Activated naive CD8-positive, alpha-beta T cell treated with anti-CD3 and anti-CD28 coated beads, Interleukin-2, amount 50 U/mL, for 16 hours (primary cell): ENCODE results near the gene FAM193A.
A peak's percentile ranks its signal among the peaks of the same experiment; 100 is the strongest.
"Not testable (repeated sequence)": the region's sequence is repeated elsewhere in the genome, so short reads cannot be mapped to it uniquely, and the experiment has no call there.

ENCODE experiments used
- DNase-seq: peaks from one replicate; pipeline ENCODE4 v3.0.0-alpha.2; 2020; ENCODE audit warnings: low read depth, low spot score

FAM193A gene

DNA sequence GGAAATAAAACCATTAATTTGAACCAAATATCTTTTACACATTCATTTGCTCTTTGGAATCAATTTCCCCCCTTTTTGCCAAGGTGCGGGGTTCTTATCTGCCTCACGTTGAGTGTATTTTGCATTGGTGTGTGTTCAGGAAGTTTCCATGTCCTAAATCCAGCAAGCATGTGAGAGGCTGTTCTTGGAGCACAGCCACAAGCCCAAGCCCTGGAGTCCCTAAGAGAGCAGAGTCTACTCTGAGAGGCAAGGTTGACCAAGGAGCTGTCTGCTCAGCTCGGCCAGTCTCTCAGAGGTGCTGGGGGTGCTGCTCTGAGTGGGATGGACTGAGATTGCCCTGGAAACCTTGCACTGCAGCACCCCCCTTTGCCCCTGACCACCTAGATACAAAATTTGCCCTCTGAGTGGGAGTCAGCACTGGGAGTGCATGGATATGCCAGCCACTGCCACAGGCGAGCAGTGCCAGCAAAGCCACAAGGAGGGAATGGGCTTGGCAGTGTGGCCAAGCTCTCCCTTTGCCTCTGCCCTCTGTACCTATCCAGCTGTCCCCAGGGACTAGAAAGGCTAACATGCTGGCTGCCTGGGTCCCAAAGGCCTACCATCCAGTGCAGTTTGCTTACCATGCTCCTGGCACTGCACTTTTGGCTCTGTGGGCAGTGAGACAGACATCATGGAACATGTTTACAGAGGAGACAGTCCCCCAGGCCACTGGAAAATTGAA, 20.5 kb upstream of the FAM193A start:
- no peak for DNase-seq

DNA sequence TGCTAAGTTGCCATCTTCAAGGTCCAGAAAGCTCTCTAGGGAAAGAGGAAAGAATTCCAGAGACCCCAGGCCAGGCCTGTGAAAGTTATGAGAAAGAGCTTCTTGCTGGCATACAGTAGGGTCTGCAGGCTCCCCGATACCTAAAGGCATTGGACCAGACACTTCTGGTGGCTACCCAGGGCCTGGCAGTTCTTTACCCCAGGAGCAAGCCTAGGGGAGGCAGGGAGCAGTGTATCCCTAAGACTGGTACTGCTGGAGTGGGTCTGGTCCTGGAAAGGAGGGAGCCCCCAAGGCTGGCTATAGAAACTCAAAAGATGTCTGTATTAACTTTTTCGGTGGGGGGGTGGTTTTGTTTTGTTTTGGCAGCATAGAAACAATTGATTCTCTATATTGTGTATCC, 19.8 kb upstream of the FAM193A start:
- DNase-seq: no peak

DNA sequence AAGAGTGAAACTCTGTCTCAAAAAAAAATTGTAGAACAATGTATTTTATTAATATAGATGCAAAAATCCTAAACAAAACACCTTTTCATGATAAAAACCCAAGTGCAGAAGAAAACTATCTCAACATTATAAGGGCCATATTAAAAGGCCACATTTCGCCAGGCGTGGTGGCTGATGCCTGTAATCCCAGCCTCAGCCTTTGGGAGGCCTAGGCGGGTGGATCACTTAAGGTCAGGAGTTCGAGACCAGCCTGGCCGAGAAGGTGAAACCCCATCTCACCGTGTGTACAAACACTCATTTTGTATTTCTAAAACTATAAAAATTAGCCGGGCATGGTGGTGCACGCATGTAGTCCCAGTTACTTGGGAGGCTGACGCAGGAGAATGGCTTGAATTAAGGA, 9.9 kb upstream of the FAM193A start:
- DNase-seq: no peak

- no peak for DNase-seq
Observed at GRCh38 chr4:2534904-2535375, 1.5 kb upstream of the FAM193A start.

DNA sequence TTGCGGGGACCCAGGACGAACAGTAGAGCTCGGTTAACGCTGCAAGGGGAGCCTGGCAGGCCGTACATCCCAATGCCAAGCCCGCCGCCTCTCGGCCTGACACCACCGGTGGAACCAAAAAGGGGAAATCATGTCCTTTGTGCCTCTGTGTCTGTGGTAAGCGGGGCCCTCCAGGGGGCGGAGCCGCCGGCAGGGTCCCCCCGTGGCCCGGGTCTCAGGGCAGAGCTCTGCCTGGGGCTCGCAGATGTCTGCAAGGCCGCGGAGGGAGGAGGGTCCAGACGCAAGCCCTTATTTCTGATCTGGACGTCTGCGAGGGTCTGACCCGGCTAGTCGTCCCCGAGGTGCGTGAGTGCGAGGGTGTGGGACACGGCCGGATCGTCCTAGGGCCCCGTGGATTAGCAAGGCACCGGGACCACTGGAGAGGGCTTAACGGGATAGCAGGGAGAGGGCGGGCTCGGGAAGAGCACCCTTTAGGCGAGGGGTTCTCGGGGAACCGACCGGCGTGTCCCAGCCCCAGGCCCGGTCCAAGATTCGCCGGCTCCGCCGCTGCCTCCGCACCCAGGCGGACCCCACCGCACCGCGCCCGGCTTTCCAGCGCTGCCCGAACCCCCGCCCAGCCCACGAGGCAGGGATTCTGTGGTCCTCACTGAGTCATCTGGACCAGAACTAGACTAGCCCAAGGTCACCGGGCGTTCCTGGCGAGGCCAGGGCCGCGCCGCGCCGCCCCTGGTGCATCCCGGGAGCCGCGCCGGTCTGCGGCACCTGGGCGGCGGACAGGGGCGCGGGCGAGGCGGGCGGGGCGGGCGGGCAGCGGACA, 863 bp upstream of the FAM193A start:
- no peak for DNase-seq

GRCh38 chr4:2537011-2537830, 774 bp downstream of the FAM193A start:
- no peak for DNase-seq

GRCh38 chr4:2543580-2544191, 7.2 kb downstream of the FAM193A start:
- DNase-seq: not testable (repeated sequence)

- no peak for DNase-seq
Observed at GRCh38 chr4:2545321-2546013, 9.0 kb downstream of the FAM193A start.

DNA sequence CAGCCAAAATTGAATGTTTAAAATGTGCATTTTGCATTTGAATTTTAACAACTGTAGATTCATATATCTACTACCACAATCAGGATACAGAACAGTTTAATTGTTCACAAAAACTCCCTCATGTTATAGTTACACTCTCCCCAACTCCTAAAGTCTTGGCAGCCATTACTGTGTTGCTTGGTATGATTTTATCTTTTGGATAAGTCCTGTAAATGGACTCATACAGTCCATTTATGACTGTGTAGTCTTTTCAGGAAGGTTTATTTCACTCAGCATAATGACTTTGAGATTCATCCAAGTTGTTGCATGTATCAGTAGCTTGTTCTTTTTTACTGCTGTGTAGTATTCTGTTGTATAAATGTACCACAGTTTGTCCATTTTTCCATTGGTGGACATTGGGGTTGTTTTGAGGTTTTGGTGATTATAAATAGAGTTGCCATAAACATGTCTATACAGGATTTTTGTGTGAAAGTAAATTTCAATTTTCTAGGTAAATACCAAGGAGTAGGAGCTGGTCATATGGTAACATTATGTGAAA, 9.9 kb downstream of the FAM193A start:
- DNase-seq: no peak

- DNase-seq: not testable (repeated sequence)
Observed at GRCh38 chr4:2546961-2547691, 10.7 kb downstream of the FAM193A start.

DNA sequence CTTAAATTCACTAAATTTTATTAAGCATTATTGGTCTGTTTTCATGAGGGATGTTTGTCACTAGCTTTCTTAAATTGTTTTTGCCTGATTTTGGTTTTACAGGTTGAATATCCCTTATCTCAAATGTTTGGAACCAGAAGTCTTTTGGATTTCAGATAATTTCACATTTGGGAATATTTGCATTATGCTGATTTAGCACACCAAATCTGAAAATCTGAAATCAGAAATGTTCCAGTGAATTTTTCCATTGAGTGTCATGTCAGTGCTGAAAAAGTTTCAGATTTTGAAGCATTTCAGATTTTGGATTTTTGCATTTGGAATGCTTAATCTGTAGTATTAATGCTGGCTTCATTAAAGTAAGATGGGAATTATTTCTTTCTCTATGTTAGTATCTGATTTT, 14.7 kb downstream of the FAM193A start:
- no peak for DNase-seq

DNA sequence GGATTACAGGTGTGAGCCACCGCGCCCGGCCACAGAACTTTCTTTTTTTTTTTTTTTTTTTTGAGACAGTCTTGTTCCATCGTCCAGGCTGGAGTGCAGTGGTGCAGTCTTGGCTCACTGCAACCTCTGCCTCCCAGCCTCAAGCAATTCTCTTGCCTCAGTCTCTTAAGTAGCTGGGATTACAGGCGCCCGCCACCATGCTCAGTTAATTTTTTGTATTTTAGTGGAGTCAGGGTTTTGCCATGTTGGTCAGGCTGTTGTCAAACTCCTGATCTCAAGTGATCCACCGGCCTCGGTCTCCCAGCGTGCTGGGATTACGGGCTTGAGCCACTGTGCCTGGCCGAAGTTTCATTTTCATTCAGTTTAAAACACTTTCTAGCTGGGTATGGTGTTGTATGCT, 16.4 kb downstream of the FAM193A start:
- DNase-seq: no peak

DNA sequence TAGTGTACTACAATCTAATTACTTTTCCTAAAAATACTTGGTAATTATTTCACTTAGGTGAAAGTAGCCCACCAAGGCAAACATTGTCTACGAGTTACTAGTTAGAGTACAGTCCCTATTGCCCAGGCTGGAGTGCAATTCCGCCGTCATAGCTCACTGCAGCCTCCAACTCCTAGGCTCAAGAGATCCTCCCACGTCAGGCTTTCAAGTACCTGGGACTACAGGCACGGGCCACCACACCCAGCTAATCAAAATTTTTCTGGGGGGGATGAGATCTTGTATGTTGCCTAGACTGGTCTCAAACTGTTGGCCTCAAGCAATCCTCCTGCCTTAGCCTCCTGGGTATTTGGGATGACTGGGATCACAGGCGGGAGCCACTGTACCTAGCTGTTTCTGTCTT, 21.9 kb downstream of the FAM193A start:
- no peak for DNase-seq

- no peak for DNase-seq
Observed at GRCh38 chr4:2560167-2560566, 23.7 kb downstream of the FAM193A start.

GRCh38 chr4:2565533-2565932, 29.1 kb downstream of the FAM193A start:
- no peak for DNase-seq

DNA sequence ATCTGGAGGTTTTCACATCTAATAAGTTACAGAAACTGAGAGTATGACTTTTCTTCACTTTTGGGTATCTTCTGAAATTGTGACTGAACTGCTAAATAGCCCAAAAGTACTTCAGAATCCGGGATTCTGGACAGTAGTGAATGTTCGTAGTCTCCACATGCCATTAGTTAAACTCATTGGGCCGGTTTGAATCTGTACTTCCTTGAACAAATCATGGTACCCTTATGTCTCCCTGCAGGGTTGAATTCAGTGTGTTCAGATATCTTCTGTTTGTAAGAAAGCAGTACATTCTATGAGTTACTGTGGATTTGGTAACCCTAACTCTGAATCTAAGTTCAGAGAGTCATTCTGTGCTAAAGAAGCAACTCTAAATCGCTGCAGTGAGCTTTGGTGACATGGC, 33.6 kb downstream of the FAM193A start:
- no peak for DNase-seq

GRCh38 chr4:2570551-2571222, 34.2 kb downstream of the FAM193A start:
- DNase-seq: peak; percentile 22

- DNase-seq: no peak
Observed at GRCh38 chr4:2572076-2572475, 35.6 kb downstream of the FAM193A start.

DNA sequence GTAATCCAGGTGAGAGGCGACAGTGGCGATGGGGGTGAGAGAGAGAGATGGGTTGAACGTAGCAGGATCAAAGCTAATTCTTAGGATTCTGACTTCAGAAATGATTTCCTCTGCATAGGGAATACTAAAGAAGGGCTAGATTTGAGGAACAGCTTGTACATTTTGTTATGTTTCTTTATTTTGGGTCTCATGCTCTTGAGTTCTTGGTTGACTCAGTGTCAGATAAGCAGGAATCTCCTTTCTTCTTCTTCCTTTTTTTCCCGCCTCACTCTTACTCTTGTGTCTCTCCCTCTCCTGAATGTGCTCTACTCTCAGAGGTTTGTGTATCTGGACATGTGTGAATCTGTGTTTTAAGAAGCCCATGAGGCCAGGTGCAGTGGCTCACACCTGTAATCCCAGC, 36.4 kb downstream of the FAM193A start:
- no peak for DNase-seq

DNA sequence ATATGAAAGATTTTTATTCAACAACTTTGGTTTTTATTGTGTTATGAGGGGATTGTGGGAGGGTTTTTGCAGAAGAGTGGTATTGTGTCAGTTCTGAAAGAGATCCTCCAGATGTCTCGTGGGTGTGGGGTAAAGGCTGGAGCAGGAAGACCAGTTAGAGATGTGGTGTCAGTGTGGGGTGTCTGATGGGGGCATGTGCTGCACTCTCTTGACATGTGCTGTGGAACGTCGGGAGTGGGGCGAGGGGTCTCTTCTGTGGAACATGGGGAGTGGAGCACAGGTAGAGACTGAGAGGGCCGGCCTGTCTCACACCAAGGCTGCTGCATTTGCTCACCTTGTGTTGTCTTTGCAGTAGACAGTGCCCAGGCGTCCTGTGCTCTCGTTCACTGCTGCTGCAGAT, 37.6 kb downstream of the FAM193A start:
- DNase-seq: no peak
